ENCODE data around the gene GLIS1.

- no peak for TF ChIP-seq GATA2 (IDR thresholded peaks at IDR 0.05; ENCODE audit: low read depth, low read length)
- no peak for TF ChIP-seq GATA3 (IDR thresholded peaks at IDR 0.05; ENCODE audit: low read depth, low read length)
These were observed 258.3 kb downstream of the GLIS1 start for GRCh38 chr1:53480678-53481077.

Measured in SH-SY5Y (cell line).